ENCODE data around the gene PM20D1.
"Not testable (repeated sequence)": the region's sequence is repeated elsewhere in the genome, so short reads cannot be mapped to it uniquely, and the experiment has no call there.

Gene PM20D1, protein sequence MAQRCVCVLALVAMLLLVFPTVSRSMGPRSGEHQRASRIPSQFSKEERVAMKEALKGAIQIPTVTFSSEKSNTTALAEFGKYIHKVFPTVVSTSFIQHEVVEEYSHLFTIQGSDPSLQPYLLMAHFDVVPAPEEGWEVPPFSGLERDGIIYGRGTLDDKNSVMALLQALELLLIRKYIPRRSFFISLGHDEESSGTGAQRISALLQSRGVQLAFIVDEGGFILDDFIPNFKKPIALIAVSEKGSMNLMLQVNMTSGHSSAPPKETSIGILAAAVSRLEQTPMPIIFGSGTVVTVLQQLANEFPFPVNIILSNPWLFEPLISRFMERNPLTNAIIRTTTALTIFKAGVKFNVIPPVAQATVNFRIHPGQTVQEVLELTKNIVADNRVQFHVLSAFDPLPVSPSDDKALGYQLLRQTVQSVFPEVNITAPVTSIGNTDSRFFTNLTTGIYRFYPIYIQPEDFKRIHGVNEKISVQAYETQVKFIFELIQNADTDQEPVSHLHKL

DNA sequence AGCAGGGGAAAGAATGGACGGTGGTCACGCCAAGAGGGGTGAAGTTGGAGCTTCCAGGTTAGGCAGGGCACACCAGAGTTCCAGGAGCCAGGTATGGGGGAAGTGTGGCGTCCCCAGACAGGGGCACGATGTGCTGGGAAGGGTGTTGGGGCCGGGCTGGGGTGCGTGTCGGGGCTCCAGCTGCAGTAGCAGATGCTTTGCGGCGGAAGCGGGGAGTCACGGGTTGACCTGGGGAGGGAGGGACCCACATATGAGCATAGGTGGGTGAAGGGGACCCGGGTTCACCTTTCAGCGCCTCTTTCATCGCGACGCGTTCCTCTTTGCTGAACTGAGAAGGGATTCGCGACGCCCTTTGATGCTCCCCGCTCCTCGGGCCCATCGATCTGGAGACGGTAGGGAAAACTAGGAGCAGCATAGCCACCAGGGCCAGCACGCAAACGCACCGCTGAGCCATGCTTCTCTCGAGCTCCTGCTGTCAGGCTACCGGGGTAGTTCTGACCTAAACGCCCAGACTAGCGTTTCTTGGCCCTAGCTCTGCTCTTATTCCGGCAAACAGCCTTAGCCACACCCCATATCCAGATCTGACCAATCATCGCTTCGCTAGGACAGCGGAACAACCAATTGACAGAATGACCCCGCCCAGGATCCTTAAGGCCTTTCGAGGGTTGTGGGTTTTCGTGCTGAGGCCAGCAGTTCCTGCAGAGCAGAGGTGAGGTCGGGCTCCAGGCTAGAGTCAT is at the start of gene PM20D1:
Gene PM20D1 (minus strand): TSS at position 514 of the 737 bp plus-strand sequence. CDS start 60 bp downstream, at position 454.
- DNase-seq, result no peak

DNA sequence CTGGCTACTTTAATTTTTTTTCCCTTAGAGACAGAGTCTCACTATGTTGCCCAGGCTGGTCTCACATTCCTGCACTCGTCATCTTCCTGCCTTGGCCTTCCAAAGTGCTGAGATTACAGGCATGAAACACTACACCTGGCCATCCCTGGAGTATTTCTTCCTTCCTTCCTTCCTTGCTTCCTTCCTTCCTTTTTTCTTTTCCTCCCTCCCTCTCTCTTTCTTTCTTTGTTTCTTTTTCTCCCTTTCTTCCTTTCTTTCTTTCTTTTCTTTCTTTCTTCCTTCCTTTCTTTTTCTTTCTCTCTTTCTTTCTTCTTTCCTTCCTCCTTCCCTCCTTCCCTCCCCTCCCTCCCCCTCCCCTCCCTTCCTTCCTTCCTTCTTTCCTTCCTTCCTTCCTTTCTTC is 46.4 kb upstream of the PM20D1 start:
- no peak for DNase-seq

DNA sequence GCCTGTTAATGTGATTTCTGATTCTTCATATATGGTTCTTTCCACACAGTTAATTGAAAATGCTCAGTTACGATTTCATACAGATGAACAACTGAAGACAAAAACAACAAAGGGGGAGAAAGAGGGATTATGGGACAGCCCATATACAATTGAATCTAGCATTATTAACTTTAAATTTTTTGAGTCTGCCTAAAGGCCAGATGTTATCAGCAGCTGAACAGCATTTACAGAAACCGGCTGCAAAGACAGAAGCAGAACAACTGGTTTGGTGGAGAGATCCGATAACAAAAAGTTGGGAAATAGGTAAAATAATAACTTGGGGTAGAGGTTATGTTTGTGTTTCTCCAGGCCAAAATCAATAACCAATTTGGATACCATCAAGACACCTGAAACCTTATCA is 44.2 kb upstream of the PM20D1 start:
- DNase-seq, result not testable (repeated sequence)

DNA sequence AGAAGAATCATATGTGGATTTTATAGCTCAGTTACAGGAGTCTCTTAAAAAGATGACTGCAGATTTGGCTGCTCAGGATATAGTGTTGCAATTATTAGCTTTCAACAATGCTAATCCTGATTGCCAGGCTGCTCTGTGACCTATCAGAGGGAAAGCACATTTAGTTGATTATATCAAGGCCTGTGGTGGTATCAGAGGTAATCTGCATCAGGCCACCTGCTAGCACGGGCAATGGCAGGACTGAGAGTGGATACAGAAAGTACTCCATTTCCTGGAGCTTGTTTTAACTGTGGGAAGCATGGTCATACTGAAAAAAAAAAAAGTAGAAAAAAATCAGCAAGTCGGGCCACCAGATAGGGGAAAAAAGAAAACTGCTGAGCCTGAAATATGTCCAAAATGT is 42.2 kb upstream of the PM20D1 start:
- not testable (repeated sequence) for DNase-seq

DNA sequence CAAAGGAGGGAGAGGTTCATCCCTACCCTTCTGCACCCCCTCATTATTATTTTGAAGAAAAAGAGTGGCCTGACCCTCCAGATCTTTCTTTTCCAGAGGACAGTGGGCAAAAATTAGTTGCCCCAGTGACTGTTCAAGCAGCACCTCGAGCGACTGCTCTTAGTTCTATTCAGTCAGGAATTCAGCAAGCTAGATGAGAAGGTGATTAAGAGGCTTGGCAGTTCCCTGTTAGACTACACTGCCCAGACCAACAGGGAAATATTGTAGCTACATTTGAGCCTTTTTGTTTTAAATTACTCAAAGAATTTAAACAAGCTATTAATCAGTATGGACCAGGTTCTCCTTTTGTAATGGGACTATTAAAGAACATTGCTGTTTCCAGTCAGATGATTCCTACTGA is 41.5 kb upstream of the PM20D1 start:
- not testable (repeated sequence) for DNase-seq

DNA sequence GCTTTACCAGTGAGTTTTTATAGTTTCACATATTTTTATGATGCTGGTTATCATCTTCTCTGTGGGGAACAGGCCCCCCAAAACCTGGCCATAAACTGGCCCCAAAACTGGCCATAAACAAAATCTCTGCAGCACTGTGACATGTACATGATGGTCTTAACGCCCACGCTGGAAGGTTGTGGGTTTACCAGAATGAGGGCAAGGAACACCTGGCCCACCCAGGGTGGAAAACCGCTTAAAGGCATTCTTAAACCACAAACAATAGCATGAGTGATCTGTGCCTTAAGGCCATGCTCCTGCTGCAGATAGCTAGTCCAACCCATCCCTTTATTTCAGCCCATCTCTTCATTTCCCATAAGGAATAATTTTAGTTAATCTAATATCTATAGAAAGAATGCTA is 40.7 kb upstream of the PM20D1 start:
- DNase-seq, result not testable (repeated sequence)

DNA sequence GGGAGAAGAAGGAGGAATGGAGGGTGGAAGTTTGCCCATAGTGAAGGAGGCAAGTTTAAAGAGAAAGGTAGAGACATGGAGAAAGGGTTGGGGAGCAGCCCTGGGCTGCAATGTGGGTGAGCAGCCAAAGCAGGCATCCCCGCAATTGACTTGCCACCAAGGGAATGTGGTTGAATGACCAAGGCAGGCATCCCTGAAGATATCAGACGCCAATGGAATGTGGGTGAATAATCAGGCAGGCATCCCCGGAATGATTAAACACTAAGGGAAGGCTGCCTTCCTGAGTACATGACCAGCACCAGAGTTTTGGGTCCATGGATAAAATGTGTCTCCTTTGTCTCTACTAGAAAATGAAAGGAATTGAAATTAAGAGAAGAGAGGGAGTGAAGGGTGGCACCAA is 39.8 kb upstream of the PM20D1 start:
- not testable (repeated sequence) for DNase-seq

DNA sequence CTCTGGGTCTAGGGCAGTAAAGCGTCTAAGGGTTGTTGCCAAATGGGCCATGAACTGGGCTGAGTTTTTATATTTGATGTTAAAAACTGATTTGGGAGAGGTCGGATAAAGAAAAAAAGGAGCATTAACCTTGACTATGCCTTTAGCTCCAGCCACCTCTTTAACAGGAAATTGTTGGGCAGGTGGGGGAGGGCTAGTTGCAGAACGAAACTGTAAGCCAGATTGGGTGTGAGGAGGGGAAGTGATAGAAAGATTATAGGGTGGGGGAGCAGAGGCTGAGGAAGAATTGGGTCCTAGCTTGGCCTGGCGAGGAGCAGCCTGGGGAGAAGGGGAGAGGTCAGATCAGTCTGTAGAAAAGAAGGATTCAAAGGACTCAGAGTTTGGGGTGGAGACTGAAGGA is 39.1 kb upstream of the PM20D1 start:
- not testable (repeated sequence) for DNase-seq

DNA sequence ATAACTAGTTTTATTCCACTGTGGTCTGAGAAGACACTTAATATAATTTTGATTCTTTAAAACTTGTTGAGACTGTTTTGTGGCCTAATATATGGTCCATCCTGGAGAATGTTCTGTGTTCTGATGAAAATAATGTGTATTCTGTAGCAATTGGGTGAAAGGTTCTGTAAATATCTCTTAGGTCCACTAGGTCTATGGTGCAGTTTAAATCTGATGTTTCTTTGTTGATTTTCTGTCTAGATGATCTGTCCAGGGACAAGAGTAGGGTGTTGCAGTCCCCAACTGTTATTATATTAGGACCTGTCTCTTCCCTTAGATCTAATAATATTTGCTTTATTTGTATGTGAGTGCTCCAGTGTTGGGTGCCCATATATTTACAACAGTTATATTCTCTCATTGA is 33.9 kb upstream of the PM20D1 start:
- no peak for DNase-seq

DNA sequence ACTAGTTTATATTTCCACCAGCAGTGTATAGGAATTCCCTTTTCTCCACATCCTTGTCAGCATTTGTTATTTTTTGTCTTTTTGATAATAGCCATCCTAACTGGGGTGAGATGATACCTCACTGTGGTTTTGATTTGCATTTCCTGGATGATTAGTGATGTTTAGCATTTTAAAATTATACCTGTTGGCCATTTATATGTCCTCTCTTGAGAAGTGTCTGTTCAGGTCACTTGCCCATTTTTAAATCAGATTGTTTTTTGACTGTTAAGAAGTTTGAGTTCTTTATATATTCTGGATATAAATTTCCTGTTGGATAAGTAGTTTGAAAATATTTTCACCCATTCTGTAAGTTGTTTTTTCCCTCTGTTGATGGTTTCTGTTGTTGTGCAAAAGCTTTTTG is 31.0 kb upstream of the PM20D1 start:
- DNase-seq, result no peak

DNA sequence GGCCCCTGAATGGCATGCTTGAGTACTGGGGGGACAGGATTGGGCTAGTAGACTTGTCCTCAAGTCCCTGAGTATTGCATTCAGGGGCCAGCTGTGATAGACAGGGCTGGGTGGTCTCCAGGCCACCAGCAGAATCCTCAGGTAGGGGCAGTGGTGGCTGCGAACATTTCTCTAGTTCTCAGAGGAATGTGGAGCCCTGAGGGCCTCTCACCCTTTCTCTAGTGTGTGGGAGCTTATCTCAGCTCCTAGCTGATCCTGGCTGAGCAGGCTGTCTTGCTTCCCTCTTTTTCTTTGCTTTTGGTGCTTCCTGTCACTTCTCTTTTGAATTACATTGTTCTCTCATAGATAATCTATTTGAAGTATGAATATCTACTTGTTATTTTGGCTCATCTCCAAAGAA is 30.0 kb upstream of the PM20D1 start:
- no peak for DNase-seq

DNA sequence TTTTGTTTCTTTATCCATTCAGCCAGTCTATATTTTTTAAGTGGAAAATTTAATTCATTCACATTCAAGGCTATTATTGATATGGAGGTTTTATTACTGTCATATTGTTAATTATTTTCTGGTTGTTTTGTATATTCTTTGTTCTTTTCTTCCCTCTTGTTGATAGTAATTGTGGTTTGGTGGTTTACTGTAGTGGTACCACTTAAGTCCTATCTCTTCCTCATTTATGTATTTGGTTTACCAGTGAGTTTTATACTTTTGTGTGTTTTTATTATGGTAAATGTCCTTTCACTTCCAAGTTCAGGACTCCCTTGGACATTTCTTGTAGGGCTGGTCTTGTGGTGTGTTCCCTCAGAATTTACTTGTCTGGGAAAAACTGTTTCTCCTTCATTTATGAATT is 28.1 kb upstream of the PM20D1 start:
- no peak for DNase-seq

DNA sequence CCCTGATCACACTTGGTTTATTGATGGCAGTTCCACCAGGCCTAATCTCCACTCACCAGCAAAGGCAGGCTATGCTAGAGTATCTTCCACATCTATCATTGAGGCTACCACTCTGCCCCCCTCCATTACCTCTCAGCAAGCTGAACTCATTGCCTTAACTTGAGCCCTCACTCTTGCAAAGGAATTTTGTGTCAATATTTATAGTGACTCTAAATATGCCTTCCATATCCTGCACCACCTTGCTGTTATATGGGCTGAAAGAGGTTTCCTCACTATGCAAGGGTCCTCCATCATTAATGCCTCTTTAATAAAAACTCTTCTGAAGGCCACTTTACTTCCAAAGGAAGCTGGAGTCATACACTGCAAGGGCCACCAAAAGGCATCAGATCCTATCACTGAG is 23.2 kb upstream of the PM20D1 start:
- DNase-seq, result not testable (repeated sequence)

DNA sequence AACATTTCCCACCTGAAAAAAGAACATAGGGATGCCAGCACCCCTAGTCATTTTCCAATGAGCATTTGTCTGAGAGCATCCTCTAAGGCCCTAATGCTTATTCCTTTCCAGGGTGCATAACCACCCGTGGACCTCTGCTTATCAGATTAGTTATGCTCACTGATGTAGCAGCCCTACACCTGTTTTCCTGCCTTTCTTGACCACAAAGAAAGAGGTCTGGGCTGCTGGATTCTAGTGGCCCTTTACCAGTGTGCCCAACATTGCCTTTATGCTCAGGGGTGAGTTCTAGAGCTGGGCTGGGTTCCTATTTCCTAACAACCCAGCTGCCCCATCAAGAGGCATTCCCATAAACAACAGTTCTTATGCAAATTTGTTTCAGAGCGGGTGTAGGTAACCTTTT is 20.3 kb upstream of the PM20D1 start:
- no peak for DNase-seq

DNA sequence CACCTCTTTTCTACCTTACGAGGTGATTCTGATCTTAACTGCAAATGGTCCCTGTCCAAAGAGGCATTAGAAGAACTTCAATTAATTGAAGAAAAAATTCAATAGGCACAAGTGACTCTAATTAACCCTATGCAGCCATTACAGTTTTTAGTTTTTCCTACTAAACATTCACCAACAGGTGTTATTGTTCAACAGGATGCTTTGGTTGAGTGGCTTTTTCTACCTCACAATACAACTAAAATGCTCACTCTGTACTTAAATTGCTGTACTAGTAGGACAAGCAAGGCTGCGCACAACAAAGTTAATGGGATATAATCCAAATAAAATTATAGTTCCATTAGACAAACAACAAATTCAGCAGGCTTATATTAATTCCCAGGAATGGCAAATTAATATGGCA is 11.6 kb upstream of the PM20D1 start:
- DNase-seq, result no peak

DNA sequence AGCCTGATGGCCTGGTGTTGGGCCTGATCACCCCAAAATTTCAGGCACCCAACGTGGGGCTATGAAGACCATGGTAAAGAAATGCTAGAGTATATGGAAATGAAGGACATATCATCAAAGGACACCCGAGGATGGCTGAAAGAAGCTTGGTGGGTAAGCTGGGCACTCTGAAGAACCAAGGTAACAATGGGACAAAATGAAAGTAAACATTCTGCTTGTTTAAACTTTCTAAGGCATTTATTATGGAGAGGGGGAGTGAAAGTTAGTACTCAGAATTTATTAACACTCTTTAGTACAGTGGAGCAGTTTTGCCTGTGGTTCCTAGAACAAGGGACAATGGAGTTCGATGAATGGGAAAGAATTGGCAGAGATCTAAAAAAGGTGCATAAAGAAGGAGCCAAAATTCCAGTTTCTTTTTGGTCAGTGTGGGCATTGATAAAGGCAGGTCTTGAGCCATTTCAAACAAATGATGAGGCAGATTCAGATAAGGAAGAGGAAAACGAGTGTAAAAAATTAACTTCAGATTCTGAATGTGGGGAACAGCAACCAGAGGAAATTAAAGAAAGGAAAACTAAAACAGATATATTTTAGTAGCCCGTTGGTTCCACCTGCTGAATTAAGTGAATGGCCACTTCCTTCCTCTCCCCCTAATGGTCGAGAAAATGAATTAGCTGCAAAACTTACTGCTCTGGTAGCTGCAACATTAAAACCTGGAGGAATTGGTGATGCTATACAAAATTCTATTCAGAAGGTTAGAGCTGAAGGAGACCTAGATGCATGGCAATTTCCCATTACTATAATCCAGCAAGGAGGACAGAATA is 8.4 kb upstream of the PM20D1 start:
- DNase-seq, result no peak

DNA sequence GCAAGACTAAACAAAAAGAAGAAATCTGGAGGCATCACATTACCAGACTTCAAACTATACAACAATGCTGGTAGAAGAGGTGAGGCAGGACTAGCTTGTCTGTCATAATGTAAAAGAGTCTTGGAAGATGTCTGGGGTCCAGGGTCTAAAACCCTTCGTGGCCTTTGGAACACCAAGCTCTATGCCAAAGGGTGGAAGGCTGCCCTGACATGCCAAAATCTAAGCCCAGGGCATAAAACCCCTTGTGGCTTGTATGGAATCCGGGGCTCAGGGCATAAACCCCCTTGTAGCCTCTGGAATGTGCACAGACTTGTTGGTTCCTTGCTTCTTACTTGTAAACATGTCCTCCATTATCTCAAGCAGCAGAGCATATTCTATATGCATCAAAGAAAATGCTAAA is 7.6 kb upstream of the PM20D1 start:
- not testable (repeated sequence) for DNase-seq

DNA sequence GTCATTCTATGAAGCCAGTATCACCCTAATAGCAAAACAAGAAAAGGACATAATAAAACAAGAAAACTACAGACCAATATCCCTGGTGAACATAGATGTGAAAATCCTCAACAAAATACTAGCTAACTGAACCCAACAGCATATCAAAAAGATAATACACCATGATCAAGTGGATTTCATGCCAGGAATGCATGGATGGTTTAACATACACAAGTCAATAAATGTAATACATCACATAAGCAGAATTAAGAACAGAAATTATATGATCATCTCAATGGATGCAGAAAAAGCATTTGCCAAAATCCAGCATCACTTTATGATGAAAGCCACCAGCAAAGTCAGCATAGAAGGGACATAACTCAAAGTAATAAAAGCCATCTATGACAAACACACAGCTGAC is 6.5 kb upstream of the PM20D1 start:
- DNase-seq, result no peak

DNA sequence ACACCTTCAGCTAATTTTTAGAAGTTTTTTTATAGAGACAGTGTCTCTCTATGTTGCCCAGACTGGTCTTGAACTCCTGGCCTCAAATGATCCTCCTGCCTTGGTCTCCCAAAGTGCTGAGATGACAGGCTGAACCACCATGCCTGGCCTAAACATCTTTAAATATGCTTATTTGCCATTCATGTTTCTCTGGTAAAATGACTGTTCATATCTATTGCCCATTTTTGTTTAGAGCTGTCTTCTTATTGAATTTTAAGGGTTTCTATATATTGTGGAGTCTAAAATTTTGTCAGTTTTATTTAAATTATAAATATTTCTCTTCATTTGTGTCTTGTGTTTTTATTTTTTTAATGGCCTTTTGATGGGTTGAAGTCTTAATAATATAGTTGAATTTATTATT is 3.0 kb upstream of the PM20D1 start:
- DNase-seq, result no peak

DNA sequence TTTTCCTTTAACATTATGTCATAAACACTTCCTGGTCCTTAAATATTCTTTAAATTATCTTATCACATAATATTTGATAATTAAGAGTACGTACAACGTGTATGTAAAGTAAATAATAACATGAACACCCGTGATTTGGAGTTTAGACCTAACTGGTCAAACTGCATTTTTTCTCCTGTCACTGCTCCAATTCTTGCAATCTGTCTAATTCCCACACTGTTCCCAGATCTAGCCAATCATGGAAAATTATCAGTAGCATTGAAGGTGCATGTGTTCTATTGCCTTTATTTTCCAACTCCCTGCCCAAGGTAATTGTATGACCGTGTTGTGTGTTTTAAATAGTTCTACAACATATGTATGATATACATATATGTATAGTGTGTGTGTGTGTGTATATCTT is 2.1 kb upstream of the PM20D1 start:
- DNase-seq, result no peak

DNA sequence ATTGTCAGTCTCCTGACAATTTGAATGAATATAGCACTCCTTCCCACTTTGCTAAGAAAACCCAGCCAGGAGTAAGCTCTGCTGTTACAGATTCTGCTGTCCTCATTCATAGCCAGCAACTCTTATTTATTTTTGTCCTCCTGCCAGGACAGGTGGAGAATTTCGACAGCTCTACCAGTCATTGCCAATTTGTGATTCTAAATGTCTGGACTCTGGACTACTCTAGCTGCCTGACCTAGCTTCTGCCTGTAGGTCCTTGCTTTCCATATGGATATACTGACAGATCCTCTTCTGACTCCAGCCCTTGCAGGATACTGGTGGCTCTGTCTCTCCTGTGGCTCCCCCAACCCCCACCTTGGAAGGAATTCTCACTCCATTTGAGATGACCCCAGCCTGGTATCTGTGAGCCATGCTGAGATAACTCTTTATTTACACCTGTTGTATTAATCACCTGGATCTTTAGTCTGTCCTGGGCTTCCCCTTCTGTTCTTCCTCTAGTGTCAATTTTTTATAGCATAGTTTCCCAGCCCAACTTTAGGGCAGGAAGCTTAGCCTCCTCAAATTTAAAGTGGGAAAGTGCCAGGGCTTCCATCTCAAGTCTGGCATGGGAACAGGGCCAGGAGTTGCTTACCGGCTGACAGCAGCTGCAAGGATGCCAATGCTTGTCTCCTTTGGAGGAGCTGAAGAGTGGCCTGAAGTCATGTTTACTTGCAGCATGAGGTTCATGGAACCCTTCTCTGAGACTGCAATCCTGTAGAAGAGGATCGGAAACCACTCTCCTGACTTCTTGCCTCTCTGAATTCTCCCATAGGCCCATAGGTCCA is 6.7 kb downstream of the PM20D1 start:
- no peak for DNase-seq

DNA sequence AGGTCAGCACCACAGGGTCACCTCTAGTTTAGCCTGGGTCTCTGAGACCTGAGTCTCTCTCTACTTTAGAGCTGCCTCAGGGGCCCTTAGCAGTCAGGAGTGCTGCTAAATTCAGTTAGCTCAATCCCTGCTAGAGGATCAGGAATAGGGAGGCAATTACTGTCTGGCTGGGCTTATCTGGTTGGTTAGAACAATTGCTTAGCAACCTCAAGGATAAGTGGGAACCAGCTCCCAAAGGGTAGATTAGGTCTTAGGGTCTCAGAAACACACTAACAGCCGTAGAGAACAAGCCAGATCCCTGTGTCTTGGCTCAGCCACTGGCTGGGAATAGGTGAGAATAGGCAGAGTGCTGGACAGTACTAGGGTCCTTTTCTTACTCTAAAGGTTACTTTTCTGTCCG is 7.7 kb downstream of the PM20D1 start:
- DNase-seq, result no peak
